ENCODE data around the gene WASL.

Gene WASL

DNA sequence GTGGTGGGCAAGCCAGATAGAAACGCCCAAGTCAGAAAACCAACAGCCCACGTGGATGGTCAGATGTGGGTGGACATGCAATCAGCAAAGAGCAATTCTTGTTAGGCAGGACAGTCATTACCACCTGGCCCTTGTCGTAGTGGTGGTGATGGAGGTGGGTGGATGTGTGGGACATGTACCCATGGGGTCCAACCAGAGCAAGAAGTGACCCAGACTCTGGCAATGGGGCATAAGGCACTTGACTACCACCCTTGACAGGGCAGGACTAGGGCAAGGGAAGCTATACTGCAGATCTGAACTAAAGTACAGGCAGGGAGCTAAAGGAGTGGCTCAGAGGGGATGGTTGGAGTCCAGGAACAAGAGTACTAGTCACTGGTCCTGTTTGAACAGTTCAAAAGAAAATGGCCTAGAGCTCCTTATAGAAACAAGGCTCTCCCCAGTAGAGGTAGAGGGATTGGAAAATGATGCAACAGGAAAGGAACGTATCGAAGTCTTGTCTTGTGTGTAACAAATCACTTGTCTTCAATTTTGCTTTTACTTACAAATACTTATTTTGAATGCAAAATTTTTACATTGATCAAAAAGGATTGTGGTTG, 75.6 kb downstream of the WASL start:
- no peak for DNase-seq (ENCODE audit: low read depth)
- no peak overlapping the region for H3K4me3 ChIP-seq (ENCODE audit: control insufficient read depth, low read depth, low read length)
- TF ChIP-seq, protein P1, sequence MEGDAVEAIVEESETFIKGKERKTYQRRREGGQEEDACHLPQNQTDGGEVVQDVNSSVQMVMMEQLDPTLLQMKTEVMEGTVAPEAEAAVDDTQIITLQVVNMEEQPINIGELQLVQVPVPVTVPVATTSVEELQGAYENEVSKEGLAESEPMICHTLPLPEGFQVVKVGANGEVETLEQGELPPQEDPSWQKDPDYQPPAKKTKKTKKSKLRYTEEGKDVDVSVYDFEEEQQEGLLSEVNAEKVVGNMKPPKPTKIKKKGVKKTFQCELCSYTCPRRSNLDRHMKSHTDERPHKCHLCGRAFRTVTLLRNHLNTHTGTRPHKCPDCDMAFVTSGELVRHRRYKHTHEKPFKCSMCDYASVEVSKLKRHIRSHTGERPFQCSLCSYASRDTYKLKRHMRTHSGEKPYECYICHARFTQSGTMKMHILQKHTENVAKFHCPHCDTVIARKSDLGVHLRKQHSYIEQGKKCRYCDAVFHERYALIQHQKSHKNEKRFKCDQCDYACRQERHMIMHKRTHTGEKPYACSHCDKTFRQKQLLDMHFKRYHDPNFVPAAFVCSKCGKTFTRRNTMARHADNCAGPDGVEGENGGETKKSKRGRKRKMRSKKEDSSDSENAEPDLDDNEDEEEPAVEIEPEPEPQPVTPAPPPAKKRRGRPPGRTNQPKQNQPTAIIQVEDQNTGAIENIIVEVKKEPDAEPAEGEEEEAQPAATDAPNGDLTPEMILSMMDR (IDR thresholded peaks at IDR 0.05; ENCODE audit: control insufficient read depth, insufficient read depth, low read depth, low read length, missing control alignments), result no peak

GRCh38 chr7:123669485-123669884, 79.3 kb downstream of the WASL start:
- DNase-seq (ENCODE audit: low read depth), result no peak

GRCh38 chr7:123666492-123666891, 82.3 kb downstream of the WASL start:
- DNase-seq (ENCODE audit: low read depth), result no peak
- TF ChIP-seq, protein P1 (IDR thresholded peaks at IDR 0.05; ENCODE audit: control insufficient read depth, insufficient read depth, low read depth, low read length, missing control alignments), result no peak
- no peak overlapping the region for H3K4me3 ChIP-seq (ENCODE audit: control insufficient read depth, low read depth, low read length)

More at GRCh38 chr7:123669485-123669884, 79.3 kb downstream of the WASL start:
- TF ChIP-seq, protein P1 (IDR thresholded peaks at IDR 0.05; ENCODE audit: control insufficient read depth, insufficient read depth, low read depth, low read length, missing control alignments), result no peak
- H3K4me3 ChIP-seq (ENCODE audit: control insufficient read depth, low read depth, low read length), result no peak overlapping the region

- no peak overlapping the region for H3K4me3 ChIP-seq (ENCODE audit: control insufficient read depth, low read depth, low read length)
- TF ChIP-seq, protein P1 (IDR thresholded peaks at IDR 0.05; ENCODE audit: control insufficient read depth, insufficient read depth, low read depth, low read length, missing control alignments), result no peak
- no peak for DNase-seq (ENCODE audit: low read depth)
Measured at GRCh38 chr7:123665896-123666295, 82.9 kb downstream of the WASL start.

- H3K4me3 ChIP-seq (ENCODE audit: control insufficient read depth, low read depth, low read length), result no peak overlapping the region
- DNase-seq (ENCODE audit: low read depth), result no peak
- TF ChIP-seq, protein P1 (IDR thresholded peaks at IDR 0.05; ENCODE audit: control insufficient read depth, insufficient read depth, low read depth, low read length, missing control alignments), result no peak
Measured at GRCh38 chr7:123665157-123665556, 83.6 kb downstream of the WASL start.

- DNase-seq (ENCODE audit: low read depth), result no peak
- H3K4me3 ChIP-seq (ENCODE audit: control insufficient read depth, low read depth, low read length), result no peak overlapping the region
- TF ChIP-seq, protein P1 (IDR thresholded peaks at IDR 0.05; ENCODE audit: control insufficient read depth, insufficient read depth, low read depth, low read length, missing control alignments), result no peak
Measured at GRCh38 chr7:123663200-123663599, 85.6 kb downstream of the WASL start.
